H1 (cell line): Measurements from ENCODE around the gene SEMA5B. TPM values are rescaled to one million over a fixed set of nuclear protein-coding genes. Genes with fewer than 3 reads are reported as not detected.

ENCODE experiments used
- CTCF ChIA-PET: fragments of 300-600 bp; sonication (Branson Sonifier 250); formaldehyde crosslinking; loops from one replicate; lab custom pipeline; 2021; ENCODE audit not compliant: partially characterized antibody; lab: Charles Lee
- POLR2A ChIA-PET: fragments of 300-600 bp; sonication (Branson Sonifier 250); formaldehyde crosslinking; loops from one replicate; lab custom pipeline; 2021; ENCODE audit warnings: inconsistent platforms; ENCODE audit not compliant: partially characterized antibody; lab: Charles Lee
- DNase-seq, 2 experiments: peaks; one replicate each; pipeline versions ENCODE4 v3.0.0 to v3.0.0-alpha.2; 2010 to 2022; ENCODE audit warnings: low spot score in 2 of 2, low read depth in 1 of 2, mixed read lengths in 1 of 2
- FAIRE-seq: peaks from 2 replicates; lab custom pipeline; 2011; peaks lifted over from hg19 to GRCh38; lab: Jason Lieb, UNC
- H2AFZ ChIP-seq: 2 replicates; pipeline ENCODE4 v1.8.1; 2012; ENCODE audit warnings: low read length, inconsistent platforms
- H2AK5ac ChIP-seq: 2 replicates; pipeline ENCODE4 v1.6.1; 2013; ENCODE audit warnings: low read depth, low read length
- H2BK120ac ChIP-seq: replicated peaks from 2 replicates; pipeline ENCODE3; 2013; ENCODE audit warnings: low read depth, low read length, inconsistent platforms
- H2BK12ac ChIP-seq: 2 replicates; pipeline ENCODE4 v1.6.1; 2013; ENCODE audit warnings: low read depth, low read length
- H2BK15ac ChIP-seq: 2 replicates; pipeline ENCODE4 v1.6.1; 2013; ENCODE audit warnings: low read length
- H2BK20ac ChIP-seq: 2 replicates; pipeline ENCODE4 v1.6.1; 2013; ENCODE audit warnings: low read length
- H2BK5ac ChIP-seq: 2 replicates; pipeline ENCODE4 v1.6.1; 2013; ENCODE audit warnings: low read depth, low read length
- H3K14ac ChIP-seq: 2 replicates; pipeline ENCODE4 v1.6.1; 2013; ENCODE audit warnings: inconsistent platforms; ENCODE audit not compliant: insufficient read length
- H3K18ac ChIP-seq: 2 replicates; pipeline ENCODE4 v1.6.1; 2013; ENCODE audit warnings: low read length; ENCODE audit errors: extremely low read depth
- H3K23ac ChIP-seq: 2 replicates; pipeline ENCODE4 v1.6.1; 2013; ENCODE audit warnings: inconsistent platforms; ENCODE audit not compliant: insufficient read length
- H3K23me2 ChIP-seq: 2 replicates; pipeline ENCODE4 v1.6.1; 2013; ENCODE audit warnings: low read depth, low read length
- H3K27ac ChIP-seq: 2 replicates; pipeline ENCODE4 v1.6.1; 2011; ENCODE audit warnings: low read depth, low read length, inconsistent platforms
- H3K27me3 ChIP-seq, 4 experiments: replicated peaks in 1 of 4; 1 replicate in 1 of 4; 2 replicates in 3 of 4; pipeline versions ENCODE4 v1.6.1 to v1.8.1; 2011 to 2013; ENCODE audit warnings: low read length in 3 of 4, mild to moderate bottlenecking in 3 of 4, inconsistent platforms in 2 of 4, mixed read lengths in 2 of 4, moderate library complexity in 1 of 4; ENCODE audit not compliant: control insufficient read depth in 3 of 4, insufficient read depth in 3 of 4; ENCODE audit errors: extremely low read depth in 1 of 4
- H3K36me3 ChIP-seq, 4 experiments: 2 replicates each; pipeline versions ENCODE4 v1.6.1 to v1.8.1; 2011 to 2013; ENCODE audit warnings: mild to moderate bottlenecking in 4 of 4, low read length in 3 of 4, moderate library complexity in 2 of 4, control low read depth in 1 of 4, inconsistent platforms in 1 of 4; ENCODE audit not compliant: insufficient read depth in 4 of 4, control insufficient read depth in 2 of 4
- H3K4ac ChIP-seq: replicated peaks from 2 replicates; pipeline ENCODE3; 2013; ENCODE audit warnings: low read length, low read depth, mixed read lengths, inconsistent platforms; ENCODE audit not compliant: insufficient read length
- H3K4me1 ChIP-seq, 4 experiments: replicated peaks in 1 of 4; 1 replicate in 1 of 4; 2 replicates in 3 of 4; pipeline versions ENCODE4 v1.6.1 to v1.8.1; 2011 to 2013; ENCODE audit warnings: low read length in 3 of 4, inconsistent platforms in 2 of 4, mixed read lengths in 1 of 4; ENCODE audit not compliant: insufficient read depth in 4 of 4, control insufficient read depth in 3 of 4
- H3K4me2 ChIP-seq, 2 experiments: 2 replicates each; pipeline versions ENCODE4 v1.6.1 to v1.8.1; 2011 to 2013; ENCODE audit warnings: low read depth in 2 of 2, low read length in 2 of 2, control low read depth in 1 of 2, inconsistent platforms in 1 of 2, mild to moderate bottlenecking in 1 of 2; ENCODE audit not compliant: insufficient read depth in 1 of 2
- H3K4me3 ChIP-seq, 4 experiments: fragments of 200-600, 300-600 bp in 1 of 4; sonication (generic), shearing (Covaris generic), sonication (Bioruptor Twin) in 1 of 4; 2 replicates each; pipeline versions ENCODE4 v1.5.1 to v1.8.1; 2011 to 2016; ENCODE audit warnings: low read length in 4 of 4, low read depth in 3 of 4, control low read depth in 2 of 4, inconsistent platforms in 2 of 4, mild to moderate bottlenecking in 2 of 4, mixed read lengths in 1 of 4, moderate library complexity in 1 of 4; ENCODE audit not compliant: insufficient read depth in 2 of 4; ENCODE audit errors: extremely low read depth in 1 of 4
- H3K56ac ChIP-seq: replicated peaks from 2 replicates; pipeline ENCODE3; 2013; ENCODE audit warnings: low read depth, mild to moderate bottlenecking, mixed read lengths, low read length, inconsistent platforms; ENCODE audit not compliant: insufficient read length
- H3K79me1 ChIP-seq: 2 replicates; pipeline ENCODE4 v1.6.1; 2013; ENCODE audit warnings: low read depth, low read length, control low read depth
- H3K79me2 ChIP-seq, 2 experiments: 2 replicates each; pipeline versions ENCODE4 v1.6.1 to v1.8.1; 2012 to 2013; ENCODE audit warnings: low read length in 2 of 2, mild to moderate bottlenecking in 2 of 2, inconsistent platforms in 1 of 2; ENCODE audit not compliant: insufficient read depth in 2 of 2, control insufficient read depth in 1 of 2
- H3K9ac ChIP-seq, 4 experiments: replicated peaks in 1 of 4; 1 replicate in 1 of 4; 2 replicates in 3 of 4; pipeline versions ENCODE4 v1.6.1 to v1.8.1; 2011 to 2013; ENCODE audit warnings: low read depth in 3 of 4, low read length in 3 of 4, control low read depth in 2 of 4, mild to moderate bottlenecking in 2 of 4, moderate library complexity in 2 of 4, inconsistent platforms in 1 of 4; ENCODE audit errors: extremely low read depth in 1 of 4
- H3K9me3 ChIP-seq, 2 experiments: 2 replicates each; pipeline versions ENCODE4 v1.6.1 to v1.8.1; 2012 to 2013; ENCODE audit warnings: mild to moderate bottlenecking in 2 of 2, moderate library complexity in 2 of 2, control low read depth in 1 of 2, inconsistent platforms in 1 of 2, low read depth in 1 of 2, low read length in 1 of 2, mixed read lengths in 1 of 2; ENCODE audit not compliant: insufficient read depth in 2 of 2
- H4K20me1 ChIP-seq, 2 experiments: replicated peaks in 1 of 2; 2 replicates each; pipeline versions ENCODE3 to v1.8.1; 2011 to 2013; ENCODE audit warnings: inconsistent platforms in 2 of 2, low read length in 2 of 2, mild to moderate bottlenecking in 1 of 2; ENCODE audit not compliant: insufficient read depth in 2 of 2, control insufficient read depth in 1 of 2
- H4K5ac ChIP-seq: 2 replicates; pipeline ENCODE4 v1.6.1; 2013; ENCODE audit warnings: low read length, low read depth, mixed read lengths, inconsistent platforms; ENCODE audit not compliant: insufficient read length
- H4K8ac ChIP-seq: 2 replicates; pipeline ENCODE4 v1.8.0; 2013; ENCODE audit warnings: mild to moderate bottlenecking, moderate library complexity, low read length, inconsistent platforms; ENCODE audit not compliant: insufficient read depth; ENCODE audit errors: extremely low read depth
- H4K91ac ChIP-seq: replicated peaks from 2 replicates; pipeline ENCODE3; 2013; ENCODE audit warnings: low read length, mixed read lengths, inconsistent platforms; ENCODE audit not compliant: insufficient read length
- POLR2A ChIP-seq, 2 experiments: IDR thresholded peaks; 1 replicate in 1 of 2; 2 replicates in 1 of 2; pipeline ENCODE4 v1.6.1; 2011; ENCODE audit warnings: low read depth in 2 of 2, low read length in 2 of 2, mild to moderate bottlenecking in 2 of 2; ENCODE audit errors: control extremely low read depth in 1 of 2
- RAD21 ChIP-seq, 2 experiments: IDR thresholded peaks in 1 of 2; conservative IDR thresholded peaks in 1 of 2; 2 replicates each; pipeline ENCODE4 v1.6.1; 2011; ENCODE audit warnings: low read depth in 2 of 2, low read length in 2 of 2, improper control_type of control experiment in 1 of 2, inconsistent platforms in 1 of 2, mild to moderate bottlenecking in 1 of 2, moderate library complexity in 1 of 2
- WGBS, 2 experiments: shearing (Covaris generic) in 1 of 2; methylation state at CpG; one replicate each; pipeline versions ENCODE4 v1.1.6 to v1.1.7; 2013 to 2015; ENCODE audit warnings: low lambda C conversion rate in 2 of 2, mixed read lengths in 2 of 2, inconsistent platforms in 1 of 2, low coverage in 1 of 2, missing lambda C conversion rate in 1 of 2; ENCODE audit not compliant: insufficient replicate concordance in 2 of 2, insufficient coverage in 1 of 2, insufficient read length in 1 of 2; ENCODE audit errors: extremely low coverage in 1 of 2, missing lambda C conversion rate in 1 of 2; 5-methylcytosine and 5-hydroxymethylcytosine counted together
- polyA plus RNA-seq, 7 experiments: library from polyadenylated mRNA; depleted of rRNA in 3 of 7; stranded (reverse) in 5 of 7; unstranded in 2 of 7; fragments of >200 nt in 5 of 7; fragments of 200-250 nt in 2 of 7; gene quantifications; 1 replicate in 5 of 7; 2 replicates in 1 of 7; 4 replicates in 1 of 7; pipeline versions ENCODE4 v1.2.1 to v1.2.3, GENCODE V29; 2011 to 2013; ENCODE audit warnings: missing spikeins in 2 of 7, mixed read lengths in 2 of 7
- total RNA-seq: library from RNA; stranded (reverse); fragmentation: NEBNext Ultra II Directional; extraction: Animal tissue kit (Norgen Biotek cat#: 25700); gene quantifications from 2 replicates; pipeline ENCODE4 v1.2.1, GENCODE V29; 2021

The SEMA5B gene
- total and polyA plus RNA-seq, 2 of the 8 experiments (the other 6 are each of a cell fraction or from before 2014, with no cell fraction given): 13.1 to 22.4 TPM

- no peaks in the 10 kb centered on the region for H3K9me3 ChIP-seq
- H3K27me3 ChIP-seq: peaks cover 0 to 11% (median 4%) of the 10 kb centered on the region in 4 experiments; a peak in 4 of 7 replicates
- peaks cover 0 to 29% of the 10 kb centered on the region in 2 experiments; a peak in 2 of 4 replicates for H3K79me2 ChIP-seq
- H3K4me1 ChIP-seq: peaks cover 15 to 40% (median 25%) of the 10 kb centered on the region in 4 experiments; a peak in 6 of 7 replicates
- H3K27ac ChIP-seq: no peak overlapping the region; the same call in 1 of the 2 replicates
- no peak overlapping the region for H4K5ac ChIP-seq
- peak overlapping the region in 2 of 4 experiments; percentile 2 to 39; a peak in 3 of 8 replicates for H3K4me3 ChIP-seq
- no peak overlapping the region for H4K8ac ChIP-seq
- POLR2A ChIA-PET: interaction anchor here (0.7 to 2.0 kb wide), 4 partner anchors 19 to 78 kb away, joined by 3 to 5 read pairs (median 4); no protein-coding TSS in a partner anchor
- FAIRE-seq (no peak), DNase-seq (no peak)
- H3K79me1 ChIP-seq: no peaks in the 10 kb centered on the region
- H2BK120ac ChIP-seq: no peak overlapping the region
- no peak overlapping the region for H3K4ac ChIP-seq
- H2BK5ac ChIP-seq: peak overlapping the region; percentile 18; the same call in 1 of the 2 replicates
- H3K23me2 ChIP-seq: peaks cover 6% of the 10 kb centered on the region; the same call in 1 of the 2 replicates
- H3K18ac ChIP-seq: peak overlapping the region; percentile 10
- no peak overlapping the region for H2AFZ ChIP-seq
- 0 out of 2 replicates have a peak overlapping the region, but pooled peaks have one; percentile 88 for H2BK12ac ChIP-seq
- no peak overlapping the region for H3K56ac ChIP-seq
- no peaks in the 10 kb centered on the region for H3K36me3 ChIP-seq
- WGBS, 2 experiments: 24% methylated on average over 7 of the region's 7 CpGs; no CpG with 5 or more reads in 1 of the 2 experiments
- peak overlapping the region; percentile 41; the same call in 1 of the 2 replicates for H2AK5ac ChIP-seq
- peaks cover 0 to 1% of the 10 kb centered on the region in 2 experiments for H4K20me1 ChIP-seq
- no peak overlapping the region for H3K14ac ChIP-seq
- no peak overlapping the region for H4K91ac ChIP-seq
- H2BK15ac ChIP-seq: 0 out of 2 replicates have a peak overlapping the region, but pooled peaks have one; percentile 34
- H3K9ac ChIP-seq: no peak overlapping the region
- CTCF ChIA-PET: interaction anchor here (0.5 to 3.8 kb wide), 13 partner anchors 9 to 142 kb away, joined by 3 to 34 read pairs (median 5); no protein-coding TSS in a partner anchor
- peak overlapping the region; percentile 59 to 63 for H3K4me2 ChIP-seq
- peak overlapping the region; percentile 75; the same call in 1 of the 2 replicates for H2BK20ac ChIP-seq
- H3K23ac ChIP-seq: no peak overlapping the region
- 0 out of 4 replicates have a peak, but pooled peaks of 1 of the 2 experiments have one; percentile 0 for TF ChIP-seq RAD21 (IDR thresholded peaks at IDR 0.05 in 1 of 2, conservative IDR thresholded peaks at IDR 0.05 in 1 of 2; ENCODE audit: low read depth in 2 of 2, low read length in 2 of 2)
- no peak for TF ChIP-seq POLR2A (IDR thresholded peaks at IDR 0.05; ENCODE audit: control extremely low read depth in 1 of 2, low read depth in 2 of 2, low read length in 2 of 2)
- TF ChIP-seq, all 59 proteins: peak for 1
Measured at GRCh38 chr3:123021388-123021787, 6.2 kb downstream of the SEMA5B start.
